ENCODE measurements around the gene BRD1.
"Not testable (repeated sequence)": the region's sequence is repeated elsewhere in the genome, so short reads cannot be mapped to it uniquely, and the experiment has no call there.

Gene BRD1

DNA sequence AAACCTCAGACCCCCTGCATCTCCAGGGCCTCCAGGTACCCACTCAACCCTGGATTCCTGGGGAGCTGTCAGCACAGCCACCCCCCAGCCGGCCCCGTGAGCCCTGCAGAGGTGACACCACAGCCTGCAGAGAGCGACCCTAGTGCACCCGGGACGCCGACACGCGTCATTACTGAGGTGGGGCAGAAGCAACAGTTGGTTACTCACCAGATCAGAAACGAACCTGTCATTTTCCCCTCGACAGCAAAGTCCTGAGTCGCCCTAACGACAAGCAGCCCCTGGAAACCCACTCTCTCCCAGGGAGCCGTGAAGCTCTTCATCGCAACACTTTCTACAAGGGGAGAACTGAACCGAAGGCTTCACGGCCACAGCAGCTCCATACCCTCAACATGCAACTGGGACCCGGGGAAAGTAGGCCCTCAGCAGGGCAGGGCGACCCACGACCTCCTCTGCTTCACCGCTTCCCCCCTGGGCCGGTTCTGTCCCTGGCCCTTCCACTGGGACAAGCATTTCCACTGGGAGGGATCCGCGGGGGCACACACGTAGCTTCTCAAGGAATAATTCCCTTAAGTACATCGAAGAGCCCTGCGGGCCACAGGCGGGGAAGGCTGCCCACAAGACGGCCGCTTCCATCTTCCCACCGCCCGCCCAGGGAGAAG lies 1.6 kb downstream of the BRD1 start:
- peak; percentile 62 for DNase-seq (ENCODE audit: low spot score)

GRCh38 chr22:49825436-49825835 lies 2.2 kb downstream of the BRD1 start:
- DNase-seq (ENCODE audit: low spot score), result no peak

- no peak for DNase-seq (ENCODE audit: low spot score)
Observed at GRCh38 chr22:49824936-49825335, 2.7 kb downstream of the BRD1 start.

GRCh38 chr22:49824185-49824925 lies 3.3 kb downstream of the BRD1 start:
- peak; percentile 50 for DNase-seq (ENCODE audit: low spot score)

DNA sequence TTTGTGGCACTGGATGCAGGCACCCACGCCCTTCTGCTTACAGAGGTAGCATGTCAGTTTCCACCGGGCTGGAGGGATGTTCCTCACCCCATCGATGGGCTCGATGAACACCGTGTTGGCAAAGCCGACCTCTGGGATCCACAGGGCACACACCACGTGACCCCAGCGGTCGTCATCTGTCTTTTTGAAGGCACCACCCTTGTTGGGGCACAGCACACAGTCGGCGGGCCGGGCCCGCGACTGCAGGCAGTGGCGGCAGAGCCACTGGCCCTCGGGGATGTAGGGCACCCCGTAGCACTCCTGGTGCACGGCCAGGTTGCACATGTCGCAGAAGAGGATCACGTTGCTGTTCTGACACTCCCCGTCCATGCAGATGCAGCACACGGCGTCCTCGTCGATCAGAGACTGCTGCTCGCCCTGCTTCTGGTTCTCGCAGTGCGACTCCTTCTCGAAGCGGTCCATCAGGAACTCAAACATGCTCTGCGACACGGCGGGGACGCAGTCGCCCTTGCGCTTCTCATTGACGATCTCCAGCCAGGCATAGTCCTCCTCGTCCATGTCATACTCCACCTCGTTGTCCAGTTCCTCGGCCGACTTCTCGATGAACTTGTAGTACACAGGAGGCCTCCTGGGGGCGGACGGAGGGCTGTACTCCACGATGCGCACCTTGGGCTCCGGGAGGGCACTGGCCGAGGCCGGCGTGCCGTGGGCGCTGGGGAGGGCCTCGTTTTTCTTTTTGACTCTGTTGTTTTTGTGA lies 4.2 kb downstream of the BRD1 start:
- no peak for DNase-seq (ENCODE audit: low spot score)

- not testable (repeated sequence) for DNase-seq (ENCODE audit: low spot score)
Observed at GRCh38 chr22:49821741-49822140, 5.9 kb downstream of the BRD1 start.

DNA sequence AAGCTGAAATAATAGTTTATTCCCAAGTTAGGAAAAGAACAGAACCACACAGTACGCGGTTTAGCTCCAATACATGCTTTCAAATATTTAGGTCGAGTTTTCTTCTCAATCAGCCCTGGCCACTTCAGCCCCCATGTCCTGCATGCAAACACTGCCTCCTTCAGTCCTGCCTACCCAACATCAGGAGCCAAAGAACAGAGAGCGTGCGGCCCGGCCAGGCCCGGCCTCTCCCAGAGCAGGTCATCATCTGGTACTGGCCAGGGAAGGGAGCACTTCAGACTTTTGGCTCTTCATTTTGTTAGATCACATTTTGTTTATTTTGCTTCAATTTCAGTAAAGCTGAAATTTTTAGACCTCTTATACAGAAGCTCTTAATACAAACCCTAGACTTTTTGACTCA lies 6.7 kb downstream of the BRD1 start:
- DNase-seq (ENCODE audit: low spot score), result no peak

- DNase-seq (ENCODE audit: low spot score), result no peak
Observed at GRCh38 chr22:49817359-49817758, 10.3 kb downstream of the BRD1 start.

DNA sequence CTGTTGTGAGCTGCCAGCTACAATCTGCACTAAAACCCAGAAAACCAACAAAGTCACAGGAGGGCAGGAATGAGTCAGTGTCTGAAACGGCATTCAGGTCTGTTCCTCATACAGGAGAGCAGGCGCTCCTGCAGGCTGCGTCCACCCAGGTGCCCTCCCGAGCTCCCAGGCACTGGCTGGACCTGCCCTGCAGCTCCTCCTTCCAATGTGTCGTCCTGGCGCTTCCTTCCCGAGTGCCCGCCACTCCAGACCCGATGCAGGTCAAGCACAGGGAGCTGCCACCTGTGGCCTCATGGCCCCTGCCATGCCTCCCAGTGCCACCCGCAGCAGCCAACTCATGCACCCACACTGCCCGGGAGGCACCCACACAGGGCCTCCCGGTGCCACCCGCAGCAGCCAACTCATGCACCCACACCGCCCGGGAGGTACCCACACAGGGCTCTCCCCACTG lies 12.0 kb downstream of the BRD1 start:
- peak; percentile 69 for DNase-seq (ENCODE audit: low spot score)

- no peak for DNase-seq (ENCODE audit: low spot score)
Observed at GRCh38 chr22:49814856-49815255, 12.8 kb downstream of the BRD1 start.

- DNase-seq (ENCODE audit: low spot score), result no peak
Observed at GRCh38 chr22:49814164-49814686, 13.4 kb downstream of the BRD1 start.

- DNase-seq (ENCODE audit: low spot score), result no peak
Observed at GRCh38 chr22:49812838-49813237, 14.8 kb downstream of the BRD1 start.

DNA sequence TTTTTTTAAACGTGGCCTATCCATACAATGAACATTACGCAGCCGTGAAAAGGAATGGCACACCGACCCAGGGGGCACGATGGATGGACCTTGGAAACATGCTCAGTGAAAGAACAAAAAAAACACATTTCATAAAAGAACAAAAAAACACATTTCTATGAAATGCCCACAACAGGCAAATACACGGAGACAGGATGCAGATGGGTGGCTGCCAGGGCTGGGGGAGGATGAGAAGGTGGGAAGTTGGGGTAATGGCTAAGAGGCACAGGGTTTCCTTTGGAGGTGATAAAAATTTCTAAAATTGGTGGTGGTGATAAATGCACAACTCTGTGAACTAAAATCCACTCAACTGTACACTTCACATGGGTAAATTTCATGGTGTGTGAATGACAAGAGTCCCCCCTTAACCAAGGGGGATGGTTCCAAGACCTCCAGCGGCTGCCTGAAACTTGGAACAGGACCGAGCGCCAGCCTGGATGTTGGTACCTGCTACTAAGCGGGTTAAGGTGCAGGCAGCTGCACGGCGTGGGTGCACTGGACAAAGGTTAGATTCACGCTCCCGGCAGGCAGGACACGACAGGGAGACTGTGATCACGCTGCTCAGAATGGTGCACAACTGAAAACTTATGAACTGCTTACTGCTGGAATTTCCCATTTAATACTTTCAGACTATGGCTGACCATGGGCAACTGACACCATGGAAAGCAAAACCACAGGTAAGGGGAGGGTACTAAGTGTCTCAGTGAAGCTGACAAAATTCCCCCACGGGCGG lies 16.5 kb downstream of the BRD1 start:
- no peak for DNase-seq (ENCODE audit: low spot score)

DNA sequence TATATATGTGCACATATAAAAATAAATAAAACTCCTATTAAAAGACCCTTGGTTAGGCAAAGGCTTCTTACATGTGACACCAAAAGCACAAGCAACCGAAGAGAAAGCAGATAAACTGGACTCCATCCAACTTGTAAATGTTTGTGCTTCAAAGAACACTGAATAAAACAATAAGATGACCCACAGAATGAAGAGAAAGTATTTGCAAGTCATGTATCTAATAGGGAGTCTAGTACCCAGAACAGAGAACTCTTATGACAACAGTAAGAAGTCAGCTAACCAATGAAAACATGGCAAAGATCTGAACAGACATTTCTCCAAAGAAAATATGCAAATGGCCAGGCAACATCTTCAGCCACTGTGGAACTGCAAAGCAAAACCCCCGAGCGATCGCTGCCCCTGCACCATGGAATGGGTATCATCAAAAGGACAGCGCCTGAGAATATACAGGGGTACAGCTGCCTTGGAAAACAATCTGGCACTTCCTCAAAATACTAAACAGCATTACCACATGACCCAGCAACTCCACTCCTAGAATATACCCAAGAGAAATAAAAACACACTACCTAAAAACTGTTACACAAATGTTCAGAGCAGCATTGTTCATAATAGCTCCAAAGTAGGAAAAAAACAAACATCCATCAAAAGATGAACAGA lies 17.2 kb downstream of the BRD1 start:
- no peak for DNase-seq (ENCODE audit: low spot score)

GRCh38 chr22:49807780-49808708 lies 19.6 kb downstream of the BRD1 start:
- DNase-seq (ENCODE audit: low spot score), result no peak

DNA sequence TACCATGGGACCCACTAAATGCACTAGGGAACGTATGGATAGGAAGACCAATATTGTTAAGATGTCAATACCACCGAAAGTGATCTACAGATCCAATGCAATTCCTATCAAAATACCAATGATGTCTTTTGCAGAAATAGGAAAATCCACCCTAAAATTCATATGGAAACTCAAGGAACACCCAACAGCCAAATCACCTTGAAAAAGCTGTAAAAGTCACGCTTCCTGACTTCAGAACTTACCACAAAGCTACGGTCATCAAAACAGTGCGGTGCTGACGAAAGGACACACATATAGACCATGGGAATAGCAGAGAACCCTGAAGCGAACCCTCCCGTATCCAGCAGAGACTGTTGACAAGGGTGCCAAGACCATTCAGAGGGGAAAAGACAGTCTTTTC lies 20.5 kb downstream of the BRD1 start:
- DNase-seq (ENCODE audit: low spot score), result no peak

DNA sequence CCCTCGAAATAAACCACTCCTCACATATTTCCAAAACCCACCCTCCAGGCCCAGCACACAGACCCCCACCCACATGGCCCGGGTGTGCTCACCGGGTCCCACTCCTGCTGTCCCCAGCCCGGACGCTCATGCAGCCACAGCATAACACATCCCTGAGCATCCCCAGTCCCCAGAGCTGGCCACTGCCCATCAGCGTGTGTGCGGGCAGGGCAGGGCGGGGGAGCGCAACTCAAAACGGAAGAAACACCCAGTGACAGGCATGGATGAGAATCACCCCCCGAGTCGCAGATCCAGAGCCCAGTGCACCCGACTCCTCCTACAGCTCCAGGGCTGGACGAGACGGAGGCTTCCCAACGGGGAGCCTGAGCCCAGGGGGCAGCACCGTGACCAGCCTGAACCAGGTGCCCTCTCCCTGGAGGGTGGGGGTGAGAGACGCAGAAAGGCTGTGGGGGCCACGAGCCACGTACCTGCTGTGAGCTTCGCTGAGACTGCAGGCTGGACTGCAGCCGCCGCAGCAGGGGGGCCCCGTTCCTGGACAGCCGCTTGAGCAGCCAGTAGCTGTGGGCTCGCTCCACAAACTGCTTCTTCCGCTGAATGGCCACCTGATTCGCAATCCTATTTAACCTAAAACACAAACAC lies 23.8 kb downstream of the BRD1 start:
- DNase-seq (ENCODE audit: low spot score), result no peak

GRCh38 chr22:49803134-49803533 lies 24.5 kb downstream of the BRD1 start:
- no peak for DNase-seq (ENCODE audit: low spot score)

GRCh38 chr22:49801391-49802060 lies 26.1 kb downstream of the BRD1 start:
- no peak for DNase-seq (ENCODE audit: low spot score)

Data from activated CD4-positive, alpha-beta T cell treated with anti-CD3 and anti-CD28 coated beads, Interleukin-2, Interleukin-4, amounts not matched to agents 100 ng/mL and 50 ng/mL, durations not matched to agents 16 hours and 8 hours (primary cell).